ENCODE measurements around the gene MEGF11.
A peak's percentile ranks its signal among the peaks of the same experiment; 100 is the strongest.

The MEGF11 gene

DNA sequence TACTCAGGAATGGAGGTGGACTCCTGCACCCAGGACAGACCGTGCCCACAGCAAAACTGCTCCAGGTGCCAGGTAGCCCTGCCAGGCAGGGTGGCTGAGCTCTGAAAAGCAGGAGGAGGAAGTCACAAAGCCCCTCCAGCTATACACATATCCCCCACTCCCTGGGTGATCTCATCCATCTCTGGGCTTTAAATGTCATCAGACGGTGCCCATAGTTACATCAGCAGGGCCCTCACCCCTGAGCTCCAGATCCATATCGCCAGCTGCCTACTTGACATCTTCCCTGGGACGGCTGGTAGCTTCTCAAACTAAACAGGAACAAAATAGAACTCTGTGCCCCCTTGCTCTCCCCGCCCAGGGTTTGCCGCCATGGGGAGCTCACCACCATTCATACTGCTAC is 87.7 kb downstream of the MEGF11 start:
- DNase-seq: peak; percentile 2

DNA sequence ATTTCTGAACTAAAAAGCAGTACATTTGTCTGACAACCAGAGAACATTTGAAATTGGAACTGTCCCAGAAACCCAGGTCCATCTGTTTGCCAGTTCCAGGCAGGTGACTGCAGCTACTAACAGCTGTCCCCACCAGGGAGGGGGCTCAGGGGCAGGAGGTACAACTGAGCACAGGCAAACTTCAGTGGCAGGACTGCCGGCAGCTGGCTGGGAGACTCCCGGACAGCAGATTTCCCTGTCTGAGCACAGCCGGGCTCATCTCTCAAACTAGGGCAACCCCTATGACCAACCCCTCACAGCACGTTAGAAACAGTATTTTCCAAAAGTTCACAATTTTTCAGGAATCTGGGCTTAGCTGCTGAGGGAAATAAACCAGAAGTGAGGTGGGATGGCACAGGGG is 88.8 kb downstream of the MEGF11 start:
- DNase-seq: peak; percentile 22

DNA sequence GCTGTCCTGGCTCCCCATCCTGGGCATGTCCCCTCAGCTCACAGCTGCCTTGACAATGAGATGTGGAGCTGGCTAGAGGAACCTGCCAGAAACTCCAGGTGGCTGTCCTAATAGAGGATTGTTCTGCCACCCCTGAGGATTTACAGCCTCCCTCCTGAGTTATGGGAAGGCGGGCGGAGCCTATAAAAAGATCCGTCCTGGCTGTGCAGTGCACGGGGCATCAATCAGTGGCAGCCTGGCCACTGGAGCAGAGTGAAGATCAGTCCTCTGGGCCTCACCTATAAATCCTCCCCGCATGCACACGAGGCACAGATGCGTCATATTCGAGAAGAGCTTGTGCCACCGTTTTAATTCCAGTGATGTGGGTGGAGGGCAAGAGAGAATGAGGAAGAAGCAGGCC is 90.0 kb downstream of the MEGF11 start:
- peak; percentile 43 for DNase-seq

DNA sequence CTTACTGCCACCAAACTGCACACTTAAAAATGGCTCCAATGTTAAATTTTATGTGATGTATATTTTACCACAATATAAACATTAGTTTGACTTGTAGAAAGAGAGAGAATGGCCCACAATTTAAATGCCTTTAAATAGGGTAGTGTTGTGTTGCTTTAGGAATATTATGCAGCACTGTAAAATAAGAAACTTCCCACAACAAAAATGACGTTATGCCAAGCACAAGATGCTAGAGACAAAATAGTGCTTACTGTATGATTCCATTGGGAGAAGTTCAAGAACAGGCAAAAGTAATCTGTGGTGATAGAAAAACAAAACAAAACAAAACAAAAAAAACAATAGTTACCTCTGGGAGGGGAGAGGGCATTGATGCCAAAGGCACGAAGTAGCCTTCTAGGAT is 91.3 kb downstream of the MEGF11 start:
- DNase-seq: no peak

DNA sequence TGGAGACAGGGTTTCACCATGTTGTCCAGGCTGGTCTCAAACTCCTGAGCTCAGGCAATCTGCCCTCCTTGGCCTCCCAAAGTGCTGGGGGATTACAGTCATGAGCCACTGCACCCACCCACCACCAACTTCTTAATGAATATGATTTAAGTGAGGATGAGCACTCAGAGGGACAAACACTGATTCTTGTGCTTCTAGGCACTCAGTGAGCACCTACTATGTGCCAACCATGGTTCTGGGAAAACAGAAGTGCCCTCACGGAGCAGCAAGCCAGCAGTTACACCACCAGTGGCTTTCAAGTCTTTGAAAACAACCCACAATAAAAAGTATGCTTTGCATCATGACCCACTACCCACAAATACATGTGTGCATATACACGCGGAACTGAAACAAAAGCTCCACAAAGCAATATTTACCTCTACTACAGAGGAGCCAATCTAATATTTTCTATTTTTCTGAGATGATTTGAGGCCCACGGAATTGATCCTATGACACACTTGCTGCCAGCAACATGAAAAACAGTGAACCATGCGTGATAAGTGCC is 91.9 kb downstream of the MEGF11 start:
- DNase-seq: no peak

DNA sequence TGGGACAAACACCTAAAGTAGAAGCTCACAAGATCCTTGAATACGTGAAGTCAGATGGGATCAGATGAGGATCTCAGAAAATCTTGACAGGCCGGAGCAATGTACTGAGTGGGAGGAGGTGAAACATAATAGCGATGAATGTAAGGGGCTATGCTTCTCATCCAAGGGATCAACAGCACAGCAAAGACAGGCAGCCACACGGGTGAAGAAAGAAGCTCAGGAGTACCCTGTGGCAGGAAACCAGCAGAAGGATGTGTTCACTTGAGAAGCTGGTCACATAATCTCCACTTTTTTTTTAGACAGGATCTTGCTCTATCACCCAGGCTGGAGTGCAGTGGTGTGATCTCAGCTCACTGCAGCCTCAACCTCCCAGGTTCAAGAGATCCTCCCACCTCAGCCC is 92.4 kb downstream of the MEGF11 start:
- no peak for DNase-seq

DNA sequence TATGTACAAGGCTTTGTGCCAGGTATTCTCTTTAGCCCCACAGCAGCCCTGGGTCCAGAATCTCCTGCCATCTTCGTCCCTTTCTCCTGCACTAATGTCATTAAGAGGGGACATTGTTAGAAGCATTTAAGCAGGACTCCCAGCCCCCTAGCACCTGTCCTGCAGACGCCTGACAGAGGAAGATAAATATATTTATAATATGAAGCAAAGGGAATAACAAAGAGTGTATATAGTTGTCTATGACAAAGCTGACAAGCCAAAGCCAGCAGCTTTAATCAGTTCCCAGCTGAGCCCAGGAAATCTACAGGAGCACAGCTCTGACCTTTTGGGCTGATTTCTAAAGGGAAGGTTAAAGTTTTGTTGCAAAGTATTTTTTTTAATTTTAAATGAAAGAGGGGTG is 96.0 kb downstream of the MEGF11 start:
- DNase-seq: no peak

DNA sequence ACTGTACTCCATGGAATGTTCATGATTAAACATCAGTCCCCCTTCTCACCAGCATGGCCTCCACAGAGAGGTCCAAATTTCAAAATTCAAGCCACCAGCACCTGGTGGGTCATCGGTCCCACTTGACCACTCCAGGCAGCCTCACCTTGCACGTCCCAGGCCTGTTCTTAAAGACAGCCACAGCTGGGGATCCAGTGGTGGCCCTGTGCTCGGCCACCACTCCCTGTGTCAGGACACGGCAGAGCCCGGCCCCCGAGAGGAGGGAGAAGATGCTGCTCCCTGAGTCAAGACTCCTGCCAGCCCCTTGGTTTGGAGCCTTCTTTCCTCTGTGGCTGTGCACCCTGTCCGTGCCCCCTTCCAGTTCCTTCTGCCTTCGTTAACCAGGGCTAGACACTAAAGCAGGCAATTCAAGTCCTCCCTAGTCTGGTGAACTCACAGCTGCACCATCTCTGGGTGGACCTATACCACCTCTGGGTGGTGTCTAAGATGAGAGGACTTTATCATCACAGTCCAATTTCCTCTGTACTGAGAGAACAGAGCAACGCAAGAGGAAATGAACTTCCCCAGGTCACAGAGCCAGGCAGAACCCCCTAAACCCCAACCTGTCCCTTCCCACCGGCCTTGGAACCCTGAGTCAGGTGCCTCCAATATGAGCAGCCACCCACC is 97.1 kb downstream of the MEGF11 start:
- no peak for DNase-seq

DNA sequence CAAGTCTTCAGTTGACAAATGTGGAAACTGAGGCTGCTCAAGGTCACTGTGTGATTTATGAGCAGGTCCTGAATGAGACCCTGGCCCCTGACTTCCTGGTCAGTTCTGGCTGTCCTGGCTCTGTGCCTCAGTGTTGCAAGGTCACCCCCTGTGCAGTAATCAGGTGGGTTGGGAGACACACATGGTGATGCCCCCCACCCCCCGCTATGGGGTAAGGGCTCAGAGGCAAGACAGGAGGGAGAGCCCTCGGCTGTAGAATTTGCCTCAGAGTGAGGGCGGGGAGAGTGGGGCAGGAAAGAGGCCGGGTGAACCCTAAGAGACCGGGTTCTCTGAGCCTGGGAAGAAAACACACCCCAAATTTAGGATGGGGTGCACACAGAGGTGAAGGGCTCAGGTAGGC is 98.5 kb downstream of the MEGF11 start:
- DNase-seq: no peak

DNA sequence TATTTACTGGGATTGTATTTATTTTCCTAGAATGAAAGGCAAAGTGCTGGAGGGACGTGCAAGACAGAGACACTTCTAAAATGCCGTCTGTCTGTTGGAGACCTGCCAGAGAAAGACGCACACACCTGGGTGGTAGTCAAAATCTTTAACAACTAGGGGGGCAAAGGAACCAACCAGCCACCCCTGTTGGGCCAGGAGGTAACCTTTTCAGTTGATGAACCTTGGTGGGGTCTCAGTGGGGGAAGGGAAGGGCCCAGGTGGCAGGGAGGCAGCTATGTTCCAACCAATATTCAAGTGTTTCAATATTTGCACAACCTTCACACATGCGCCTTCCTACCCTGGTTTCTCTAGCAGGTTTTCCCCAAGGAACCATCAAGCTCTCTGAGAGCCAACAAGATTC is 99.0 kb downstream of the MEGF11 start:
- peak; percentile 79 for DNase-seq

DNA sequence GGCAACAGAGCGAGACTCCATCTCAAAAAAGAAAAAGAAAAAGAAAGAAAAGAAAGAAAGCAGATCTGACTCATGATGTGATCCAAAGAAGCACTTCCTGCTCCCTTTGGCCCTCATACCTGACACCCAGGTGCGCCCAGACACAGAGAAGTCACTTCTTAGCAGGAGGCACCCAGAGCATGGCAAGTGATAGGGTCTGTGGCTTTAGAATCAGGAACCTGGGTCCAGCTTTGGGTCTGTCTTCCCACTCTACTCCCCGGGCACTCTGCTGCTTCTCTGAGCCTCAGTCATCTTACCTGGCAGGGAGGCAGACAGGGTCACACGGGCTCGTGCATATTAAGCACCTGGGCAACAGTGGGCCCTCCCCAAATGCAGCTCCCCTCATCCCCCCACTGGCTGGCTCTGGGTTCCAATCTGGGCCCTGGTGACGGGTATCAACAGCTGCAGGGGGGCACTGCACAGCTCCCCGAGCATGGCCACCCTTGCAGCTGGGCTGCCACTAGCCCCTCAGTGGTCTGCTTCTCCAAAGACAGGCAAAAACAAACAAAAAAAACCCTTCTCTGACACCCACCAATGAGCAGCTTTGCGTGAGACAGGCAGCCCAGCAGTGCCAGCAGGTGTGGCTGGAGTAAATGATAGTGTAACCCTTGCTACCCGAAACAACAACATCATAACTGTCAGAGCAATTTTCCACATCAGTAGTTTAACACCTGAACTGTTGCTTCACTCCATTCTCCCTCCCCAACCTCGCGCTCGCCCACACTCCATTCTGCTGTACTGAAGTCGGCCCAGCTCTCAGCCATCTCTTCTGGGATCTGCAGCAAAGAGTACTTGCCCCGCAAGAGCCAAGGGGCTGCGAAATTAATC is 99.8 kb downstream of the MEGF11 start:
- DNase-seq: peak; percentile 88

DNA sequence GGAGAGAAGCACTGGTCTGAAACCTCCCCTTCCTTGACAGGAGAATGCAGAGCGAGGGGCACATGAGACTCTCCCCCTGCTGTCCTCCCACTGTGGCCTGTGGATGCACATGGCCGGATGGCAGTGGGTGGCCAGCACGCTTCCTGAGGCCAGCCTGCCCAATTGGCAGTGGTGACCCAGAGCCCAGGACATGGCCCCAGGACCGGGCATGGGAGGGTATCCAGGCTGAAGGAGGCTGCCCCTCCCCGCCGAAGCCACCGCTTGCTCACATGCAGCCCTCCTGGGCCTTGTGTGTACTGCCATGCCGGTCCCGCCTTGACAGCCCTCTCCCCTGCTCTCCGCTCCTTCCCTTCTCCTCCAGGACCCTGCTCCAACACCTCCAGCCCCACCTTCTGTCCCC is 100.9 kb downstream of the MEGF11 start:
- DNase-seq: no peak

DNA sequence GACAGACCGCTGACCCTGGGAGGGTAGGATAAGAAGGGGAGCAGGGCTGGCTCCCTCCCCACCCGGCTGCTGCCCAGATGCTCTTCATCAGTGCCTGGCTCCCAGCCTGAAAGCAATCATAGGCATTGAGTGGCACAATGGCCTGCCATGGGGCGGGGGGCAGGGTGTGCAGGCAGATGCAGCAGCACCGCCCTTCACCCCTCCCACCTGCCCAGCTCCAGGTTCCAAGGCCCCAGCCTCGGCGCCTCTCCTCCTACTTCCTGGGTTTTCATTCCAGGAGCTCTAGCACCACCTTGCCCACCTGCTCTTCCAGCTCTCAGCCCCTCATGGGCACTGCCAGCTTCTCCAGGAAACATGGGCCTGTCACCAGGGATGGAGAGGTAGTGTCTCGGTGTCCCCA is 101.7 kb downstream of the MEGF11 start:
- DNase-seq: peak; percentile 92

DNA sequence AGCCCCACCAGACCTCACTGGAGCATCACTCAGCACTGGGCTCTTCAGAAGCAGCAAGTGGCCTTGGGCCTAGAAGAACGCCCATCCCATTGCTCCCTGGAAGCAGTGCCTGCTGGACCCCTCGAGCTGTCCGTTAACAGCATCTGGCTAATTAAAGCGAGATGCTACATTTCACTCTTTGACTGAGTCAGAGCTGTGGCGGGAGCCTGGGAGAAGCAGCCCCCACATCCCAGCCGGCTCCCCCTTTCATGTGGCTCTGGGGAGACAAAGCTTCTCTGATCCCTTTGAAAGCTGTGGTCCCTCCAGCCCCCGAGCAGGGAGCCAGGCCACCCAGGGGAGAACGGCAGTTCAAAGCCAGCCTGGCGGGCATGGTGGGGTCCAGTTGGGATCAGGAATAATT is 103.7 kb downstream of the MEGF11 start:
- no peak for DNase-seq

DNA sequence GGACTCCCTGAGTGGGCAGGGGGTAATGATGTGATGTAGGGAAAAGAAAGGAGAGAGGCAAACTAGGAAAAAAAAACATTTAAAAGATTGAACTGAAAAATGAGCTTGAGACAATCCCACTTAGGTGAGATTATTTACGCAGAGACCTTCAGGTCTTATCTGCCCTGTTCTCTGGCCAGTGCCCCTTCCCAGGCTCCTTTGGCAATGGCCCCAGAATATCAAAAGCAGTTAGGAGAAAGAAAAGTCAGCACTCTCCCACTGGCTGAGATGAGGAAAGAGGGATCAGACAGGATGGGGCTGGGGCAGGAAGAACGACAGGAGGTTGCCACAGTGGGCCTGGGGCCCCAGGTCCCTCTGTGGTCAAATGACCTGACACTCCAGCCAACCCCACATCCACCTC is 105.4 kb downstream of the MEGF11 start:
- DNase-seq: peak; percentile 49

DNA sequence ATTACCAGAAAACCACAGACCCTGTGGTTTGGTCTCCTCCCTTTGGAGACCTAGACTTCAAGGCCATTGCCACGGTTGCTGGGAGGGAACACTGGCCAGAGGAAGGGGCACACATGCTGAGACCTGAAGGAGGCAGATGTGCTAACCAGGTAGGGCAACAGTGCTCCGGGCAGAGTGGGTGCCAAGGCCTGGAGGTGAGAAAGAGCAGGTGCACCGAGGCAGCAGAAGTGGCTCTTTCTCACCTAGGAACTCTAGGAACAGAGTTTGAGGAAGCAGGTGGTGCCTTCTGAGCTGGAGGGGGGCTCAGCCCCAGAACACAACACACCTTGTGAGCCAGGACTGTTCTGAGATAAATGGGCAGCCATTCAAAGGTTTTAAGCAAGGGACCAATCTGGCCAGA is 106.1 kb downstream of the MEGF11 start:
- no peak for DNase-seq

DNA sequence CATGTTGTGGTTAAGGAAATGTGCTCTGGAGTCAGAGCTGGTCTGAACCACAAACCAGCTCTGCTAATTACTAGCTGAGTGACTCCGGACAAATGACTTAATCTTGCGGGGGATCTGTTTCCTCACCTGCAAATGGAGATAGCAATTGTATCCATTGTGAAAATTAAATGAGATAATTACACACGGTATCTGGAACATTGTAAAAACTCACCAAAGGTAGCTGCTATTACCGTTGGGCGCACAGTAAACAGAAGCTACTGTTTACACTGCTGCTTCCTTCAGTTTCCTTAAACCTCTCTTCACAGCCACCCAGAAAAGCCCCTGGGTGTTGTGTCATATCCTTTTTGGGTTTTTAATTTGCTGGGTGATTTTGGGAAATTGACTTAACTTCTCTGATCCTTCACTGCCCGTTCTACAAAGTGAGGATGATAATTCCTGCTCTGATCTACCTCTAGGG is 107.8 kb downstream of the MEGF11 start:
- no peak for DNase-seq

DNA sequence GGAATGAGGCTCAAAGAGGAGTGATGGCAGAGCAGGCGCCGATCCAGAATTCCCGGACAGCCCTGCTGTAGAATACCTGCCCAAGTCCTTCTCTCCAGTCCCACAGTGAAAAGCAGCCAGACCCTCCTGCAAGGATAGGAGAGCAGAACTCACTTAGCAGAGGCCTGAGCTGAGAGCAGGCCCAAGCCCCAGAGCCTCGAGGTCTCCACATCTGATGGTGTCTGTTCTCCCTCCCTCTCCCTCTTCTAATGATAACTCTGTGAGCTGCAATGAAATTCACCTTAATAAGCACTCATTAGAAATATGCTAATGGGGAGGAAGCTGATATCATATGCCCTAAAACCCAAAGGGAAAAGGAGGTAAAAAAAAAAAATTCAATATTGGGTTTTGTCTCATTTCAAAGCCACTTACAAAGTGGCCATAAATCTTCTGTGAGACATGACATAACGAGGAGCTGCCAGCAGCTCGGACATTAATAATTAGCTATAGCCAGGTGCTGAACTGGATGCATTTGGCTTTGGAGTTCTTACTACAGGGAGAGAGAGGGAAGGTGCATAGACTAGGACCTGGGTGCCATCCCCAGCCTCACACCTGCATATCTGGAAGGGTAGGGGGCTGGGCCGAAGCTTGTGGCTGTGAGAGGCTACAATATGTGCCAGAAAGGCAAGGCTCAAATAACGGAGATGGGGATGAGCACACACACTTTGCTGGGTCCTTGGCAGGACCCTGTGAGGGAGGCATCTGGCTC is 108.4 kb downstream of the MEGF11 start:
- peak; percentile 46 for DNase-seq

DNA sequence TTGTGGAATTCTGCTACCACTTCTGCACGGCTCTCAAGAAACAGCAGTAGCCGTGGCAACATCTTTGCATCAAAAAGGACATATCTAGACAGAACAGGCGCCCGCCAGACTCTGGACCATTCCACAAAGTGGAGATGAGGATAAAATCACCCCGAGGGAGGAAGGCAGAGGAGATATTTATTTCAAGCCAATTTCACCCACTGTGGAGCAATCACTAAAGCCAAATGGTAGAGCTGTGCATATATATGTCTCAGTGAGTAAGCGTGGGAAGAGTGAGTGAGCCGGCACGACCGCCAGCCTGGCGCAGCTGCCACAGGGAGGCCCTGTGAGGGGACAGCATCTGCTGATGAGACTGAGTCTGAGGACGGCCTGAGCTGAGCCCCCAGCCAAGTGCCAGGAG is 111.3 kb downstream of the MEGF11 start:
- DNase-seq: no peak

DNA sequence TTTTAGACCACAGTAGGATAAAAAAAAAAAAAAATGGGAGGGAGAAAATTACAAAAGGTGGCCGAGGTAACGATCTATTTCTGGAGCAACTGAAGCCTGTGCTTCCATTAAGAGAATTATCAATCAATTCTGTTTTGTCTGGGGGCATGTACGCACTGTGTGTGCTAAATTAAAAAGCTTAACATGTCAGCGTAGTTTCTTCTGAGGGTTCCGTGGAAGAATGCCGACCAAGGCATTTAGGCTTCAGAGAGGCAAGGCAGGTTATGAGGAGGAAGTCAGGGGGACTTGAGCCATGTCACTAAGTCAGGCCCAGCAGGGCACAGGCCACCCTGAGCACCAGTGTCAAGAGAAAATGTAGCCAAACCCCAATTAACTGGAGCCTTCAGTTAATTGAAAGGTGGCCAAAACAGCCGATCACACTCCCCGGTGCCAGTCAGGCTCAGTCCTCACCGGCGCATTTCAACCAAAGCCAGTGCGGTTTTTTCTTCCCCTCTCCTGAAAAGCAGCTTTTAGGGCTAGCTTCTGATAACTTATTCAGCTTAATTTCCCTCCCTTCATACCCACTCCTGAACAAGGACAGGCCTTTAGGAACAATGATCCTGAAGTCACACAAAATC is 113.9 kb downstream of the MEGF11 start:
- DNase-seq: peak; percentile 16

DNA sequence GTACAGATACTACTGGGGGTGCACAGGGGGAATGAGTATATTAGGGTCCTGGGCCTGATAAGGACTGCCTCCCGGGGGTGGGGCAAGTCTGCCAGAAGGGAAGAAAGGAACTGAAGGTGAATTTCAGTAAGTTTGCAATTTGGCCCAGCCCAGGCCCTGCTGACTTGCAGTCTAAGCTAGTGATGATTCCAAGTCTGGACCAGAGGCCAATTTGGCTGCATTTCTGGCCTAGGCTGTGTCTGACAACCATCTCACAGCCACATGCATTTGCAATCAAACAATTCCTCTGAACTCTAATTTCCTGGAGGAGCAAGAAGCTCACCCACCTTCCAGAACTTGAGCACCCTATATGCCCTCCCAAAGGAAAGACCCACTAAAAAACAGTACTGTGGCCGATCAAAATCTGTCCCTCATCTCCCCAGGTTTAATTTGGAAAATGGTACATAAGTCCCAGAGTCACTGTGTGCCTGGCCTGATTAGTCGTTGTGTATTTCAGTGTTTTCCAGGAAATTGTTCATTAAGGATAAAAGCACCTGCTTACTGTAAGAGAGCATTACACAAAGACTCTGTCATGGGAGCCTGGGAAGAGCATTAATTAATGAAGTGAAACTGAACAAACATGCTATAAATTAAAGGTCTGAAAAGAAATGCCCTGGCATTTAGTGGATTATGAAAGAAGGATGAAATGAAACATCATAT is 114.5 kb downstream of the MEGF11 start:
- peak; percentile 35 for DNase-seq

DNA sequence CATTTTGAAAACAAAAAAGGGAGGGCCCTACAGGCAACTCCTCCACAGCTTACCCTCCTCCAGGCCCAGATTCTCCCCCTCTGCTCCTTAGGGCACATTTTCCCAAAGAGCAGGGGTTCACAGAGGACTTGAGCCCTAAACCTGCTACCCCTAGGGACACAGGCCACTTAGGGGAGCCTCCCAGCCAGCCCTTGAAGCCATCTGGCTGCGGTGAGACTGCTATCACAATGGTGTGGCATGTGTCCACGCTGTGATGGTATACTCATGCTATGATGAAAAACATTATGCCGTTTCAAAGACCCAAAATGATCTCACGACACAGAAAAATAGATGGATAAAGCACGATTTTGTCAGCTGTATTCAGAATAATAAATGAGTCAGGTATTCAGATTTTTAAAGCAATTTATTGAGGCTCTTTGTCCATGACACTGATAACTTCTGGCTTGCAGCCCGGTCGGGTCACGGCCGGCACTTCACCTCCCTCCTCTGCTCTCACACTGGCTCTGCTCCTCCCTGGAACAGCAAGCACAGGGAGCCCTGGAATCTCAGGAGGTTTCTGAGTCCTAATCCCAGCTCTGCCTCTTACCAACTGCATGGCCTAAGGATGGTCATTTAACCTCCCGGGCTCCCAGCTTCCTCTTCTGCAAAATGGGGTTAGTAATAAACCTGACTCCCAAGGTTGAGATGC is 115.3 kb downstream of the MEGF11 start:
- peak; percentile 65 for DNase-seq
